Testis (tissue), 2 donors: ENCODE data around the gene NEUROD1.

Experiments
- CTCF ChIP-seq, 3 experiments: fragments of 450-650 bp in 2 of 3; fragments of 200-600 bp in 1 of 3; sonication (generic) in 1 of 3; IDR thresholded peaks; one replicate each; pipeline ENCODE4 v1.5.1; 2016 to 2019; ENCODE audit warnings: antibody characterized with exemption in 3 of 3, mild to moderate bottlenecking in 2 of 3, moderate library complexity in 1 of 3
- POLR2A ChIP-seq: fragments of 450-650 bp; IDR thresholded peaks from one replicate; pipeline ENCODE4 v1.6.1; 2017; ENCODE audit warnings: antibody characterized with exemption, mild to moderate bottlenecking, moderate library complexity

GRCh38 chr2:181674461-181674860 is 5.9 kb downstream of the NEUROD1 start:
- TF ChIP-seq POLR2A = no peak
- TF ChIP-seq CTCF (IDR thresholded peaks at IDR 0.05) = no peak
